ENCODE data around the gene CXCL6. TPM values are rescaled to one million over a fixed set of nuclear protein-coding genes. Genes with fewer than 3 reads are reported as not detected.

CXCL6 gene
- polyA plus RNA-seq, 1 experiment: 0.12 TPM

- no peaks in the 10 kb centered on the region for H3K27me3 ChIP-seq (ENCODE audit: control insufficient read depth, insufficient read depth, low read length)
- no peak overlapping the region for H3K4me3 ChIP-seq (ENCODE audit: low read depth, low read length)
- ChIA-PET POLR2A (no interaction called here), CTCF (interaction anchor here (0.7 kb wide), 1 partner anchor 299 kb away, joined by 4 read pairs; no protein-coding TSS in a partner anchor)
- TF ChIP-seq, protein P1, sequence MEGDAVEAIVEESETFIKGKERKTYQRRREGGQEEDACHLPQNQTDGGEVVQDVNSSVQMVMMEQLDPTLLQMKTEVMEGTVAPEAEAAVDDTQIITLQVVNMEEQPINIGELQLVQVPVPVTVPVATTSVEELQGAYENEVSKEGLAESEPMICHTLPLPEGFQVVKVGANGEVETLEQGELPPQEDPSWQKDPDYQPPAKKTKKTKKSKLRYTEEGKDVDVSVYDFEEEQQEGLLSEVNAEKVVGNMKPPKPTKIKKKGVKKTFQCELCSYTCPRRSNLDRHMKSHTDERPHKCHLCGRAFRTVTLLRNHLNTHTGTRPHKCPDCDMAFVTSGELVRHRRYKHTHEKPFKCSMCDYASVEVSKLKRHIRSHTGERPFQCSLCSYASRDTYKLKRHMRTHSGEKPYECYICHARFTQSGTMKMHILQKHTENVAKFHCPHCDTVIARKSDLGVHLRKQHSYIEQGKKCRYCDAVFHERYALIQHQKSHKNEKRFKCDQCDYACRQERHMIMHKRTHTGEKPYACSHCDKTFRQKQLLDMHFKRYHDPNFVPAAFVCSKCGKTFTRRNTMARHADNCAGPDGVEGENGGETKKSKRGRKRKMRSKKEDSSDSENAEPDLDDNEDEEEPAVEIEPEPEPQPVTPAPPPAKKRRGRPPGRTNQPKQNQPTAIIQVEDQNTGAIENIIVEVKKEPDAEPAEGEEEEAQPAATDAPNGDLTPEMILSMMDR (IDR thresholded peaks at IDR 0.05; ENCODE audit: insufficient read depth, low read depth, low read length): no peak
- no peaks in the 10 kb centered on the region for H3K36me3 ChIP-seq (ENCODE audit: control insufficient read depth, insufficient read depth, low read length)
- DNase-seq (ENCODE audit: low read depth): no peak
Measured at GRCh38 chr4:73839715-73840114, 3.2 kb downstream of the CXCL6 start.

DNA sequence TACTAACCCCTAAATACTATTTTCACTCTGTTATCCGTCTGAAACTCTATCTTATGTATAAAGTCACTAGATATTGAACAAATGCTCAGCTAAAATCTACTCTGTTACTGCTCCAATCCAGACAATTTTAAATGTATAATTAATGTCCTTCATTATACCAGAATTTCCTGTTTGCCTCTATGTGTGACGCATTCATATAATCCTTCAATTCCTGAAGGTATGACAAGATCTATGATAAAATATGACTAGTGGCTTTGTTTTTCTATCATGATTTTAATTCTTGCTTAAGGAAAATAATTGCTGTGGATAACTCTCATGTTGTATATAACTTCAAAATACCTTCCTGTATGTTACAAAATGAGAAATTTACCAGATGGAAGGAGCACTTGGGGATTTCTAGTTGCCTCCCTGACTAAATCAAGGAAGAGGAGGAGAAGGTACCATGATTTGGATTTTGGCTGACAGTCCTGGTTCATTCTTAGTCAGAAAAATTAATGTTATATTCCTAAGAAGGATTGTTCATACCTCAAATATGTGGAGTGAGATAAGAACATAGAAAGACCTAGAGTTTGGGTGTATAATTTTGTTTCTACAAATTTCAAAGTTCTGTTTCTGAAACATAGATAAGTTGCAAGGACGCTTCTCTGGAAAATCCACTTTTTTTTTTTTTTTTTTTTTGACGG lies 4.9 kb downstream of the CXCL6 start:
- ChIA-PET POLR2A (no interaction called here), CTCF (interaction anchor here (0.9 to 1.1 kb wide), 2 partner anchors 9 to 69 kb away, joined by 3 read pairs; no protein-coding TSS in a partner anchor)
- H3K27me3 ChIP-seq (ENCODE audit: control insufficient read depth, insufficient read depth, low read length): no peaks in the 10 kb centered on the region
- TF ChIP-seq, protein P1 (IDR thresholded peaks at IDR 0.05; ENCODE audit: insufficient read depth, low read depth, low read length): no peak
- H3K36me3 ChIP-seq (ENCODE audit: control insufficient read depth, insufficient read depth, low read length): no peaks in the 10 kb centered on the region
- DNase-seq (ENCODE audit: low read depth): no peak
- H3K4me3 ChIP-seq (ENCODE audit: low read depth, low read length): no peak overlapping the region

- H3K36me3 ChIP-seq (ENCODE audit: control insufficient read depth, insufficient read depth, low read length): no peaks in the 10 kb centered on the region
Measured at GRCh38 chr4:73842696-73843095, 6.2 kb downstream of the CXCL6 start.

GRCh38 chr4:73843369-73843768 lies 6.9 kb downstream of the CXCL6 start:
- Histone ChIP-seq H3K27me3 (ENCODE audit: control insufficient read depth, insufficient read depth, low read length) (peaks cover 5% of the 10 kb centered on the region), H3K4me3 (ENCODE audit: low read depth, low read length) (no peak overlapping the region), H3K36me3 (ENCODE audit: control insufficient read depth, insufficient read depth, low read length) (no peaks in the 10 kb centered on the region)
- DNase-seq (ENCODE audit: low read depth): no peak
- ChIA-PET POLR2A (interaction anchor here (0.6 kb wide), 1 partner anchor 660 kb away, joined by 4 read pairs; no protein-coding TSS in a partner anchor), CTCF (interaction anchor here (0.7 to 1.1 kb wide), 2 partner anchors 10 to 14 kb away, joined by 3 read pairs; no protein-coding TSS in a partner anchor)
- TF ChIP-seq, protein P1 (IDR thresholded peaks at IDR 0.05; ENCODE audit: insufficient read depth, low read depth, low read length): no peak

More at GRCh38 chr4:73842696-73843095, 6.2 kb downstream of the CXCL6 start:
- POLR2A ChIA-PET: no interaction called here
- CTCF ChIA-PET: interaction anchor here (0.9 to 1.1 kb wide), 3 partner anchors 8 to 68 kb away, joined by 3 read pairs; no protein-coding TSS in a partner anchor
- no peak for DNase-seq (ENCODE audit: low read depth)
- H3K27me3 ChIP-seq (ENCODE audit: control insufficient read depth, insufficient read depth, low read length): peaks cover 4% of the 10 kb centered on the region
- no peak overlapping the region for H3K4me3 ChIP-seq (ENCODE audit: low read depth, low read length)
- TF ChIP-seq, protein P1 (IDR thresholded peaks at IDR 0.05; ENCODE audit: insufficient read depth, low read depth, low read length): no peak

DNA sequence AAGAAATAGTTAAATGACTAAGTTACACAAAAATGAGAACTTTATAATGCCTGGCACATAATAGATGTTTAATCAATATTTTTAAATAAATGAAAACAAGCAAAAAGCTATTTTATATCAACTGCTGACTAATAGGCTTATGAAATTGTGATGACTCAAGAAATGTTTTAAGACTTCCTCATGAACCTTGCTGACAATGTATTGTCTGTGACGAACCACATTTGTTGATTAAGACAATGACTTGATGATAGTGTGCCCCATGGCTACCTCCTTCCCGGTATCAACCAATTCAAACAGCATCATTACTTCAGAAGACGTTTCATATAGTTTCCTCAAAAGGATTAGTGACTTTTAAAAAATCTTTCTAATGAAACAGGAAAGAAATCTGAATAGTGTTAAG lies 7.9 kb downstream of the CXCL6 start:
- DNase-seq (ENCODE audit: low read depth): no peak
- ChIA-PET POLR2A (no interaction called here), CTCF (interaction anchor here (0.9 to 1.4 kb wide), 2 partner anchors 15 to 115 kb away, joined by 3 to 4 read pairs; no protein-coding TSS in a partner anchor)
- TF ChIP-seq, protein P1 (IDR thresholded peaks at IDR 0.05; ENCODE audit: insufficient read depth, low read depth, low read length): no peak
- Histone ChIP-seq H3K27me3 (ENCODE audit: control insufficient read depth, insufficient read depth, low read length) (peaks cover 5% of the 10 kb centered on the region), H3K4me3 (ENCODE audit: low read depth, low read length) (no peak overlapping the region), H3K36me3 (ENCODE audit: control insufficient read depth, insufficient read depth, low read length) (no peaks in the 10 kb centered on the region)

Data from BJ (cell line).